OCI-LY3 (cell line): Measurements from ENCODE around the gene TDRD9.

ENCODE experiments used
- CTCF ChIP-seq: fragments of 200-600, 300-600 bp; sonication (generic); IDR thresholded peaks from 2 replicates; pipeline ENCODE4 v1.5.1; 2014; ENCODE audit warnings: antibody characterized with exemption, low read length, low read depth
- EZH2phosphoT487 ChIP-seq: fragments of 200-600 bp; shearing (Covaris generic); IDR thresholded peaks from 2 replicates; pipeline ENCODE4 v1.6.1; 2018; ENCODE audit warnings: antibody characterized with exemption, mixed run types, low read depth

- TF ChIP-seq CTCF (no peak), EZH2phosphoT487 (no peak)
These were observed 17.3 kb upstream of the TDRD9 start for GRCh38 chr14:103910984-103911383.
